ENCODE data around the gene NXN.
A peak's percentile ranks its signal among the peaks of the same experiment; 100 is the strongest.
"Not testable (repeated sequence)": the region's sequence is repeated elsewhere in the genome, so short reads cannot be mapped to it uniquely, and the experiment has no call there.

NXN gene

DNA sequence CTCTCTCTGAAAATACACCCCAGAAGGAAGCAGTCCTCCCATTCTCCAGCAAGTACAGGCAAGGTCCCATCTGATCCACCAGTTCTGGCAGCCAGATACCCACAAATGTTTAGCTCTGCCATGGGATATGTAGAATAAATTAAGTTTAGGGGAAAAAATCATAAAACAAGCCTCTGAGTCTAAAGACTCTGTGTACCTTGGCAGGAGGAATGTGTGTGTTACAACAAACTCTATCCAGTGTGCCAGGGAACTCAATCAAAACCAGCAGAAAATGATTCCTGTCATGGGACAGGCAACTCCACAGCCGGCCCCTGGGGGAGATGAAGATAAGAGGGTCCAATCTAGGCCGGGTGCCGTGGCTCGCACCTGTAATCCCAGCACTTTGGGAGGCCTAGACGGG is 124.0 kb downstream of the NXN start:
- DNase-seq = no peak

DNA sequence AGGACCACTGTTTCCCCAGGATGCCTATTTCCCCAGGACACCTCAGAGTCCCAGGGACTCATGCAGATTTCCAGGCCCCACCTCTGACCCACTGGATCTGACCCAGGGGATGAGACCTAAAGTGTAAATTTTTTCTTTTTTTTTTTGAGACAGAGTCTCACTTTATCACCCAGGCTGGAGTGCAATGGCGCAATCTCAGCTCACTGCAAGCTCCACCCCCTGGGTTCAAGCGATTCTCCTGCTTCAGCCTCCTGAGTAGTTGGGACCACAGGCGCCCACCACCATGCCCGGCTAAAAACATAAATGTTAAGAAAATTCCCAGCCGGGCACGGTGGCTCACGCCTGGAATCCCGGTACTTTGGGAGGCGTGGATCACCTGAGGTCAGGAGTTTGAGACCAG is 126.7 kb downstream of the NXN start:
- DNase-seq = not testable (repeated sequence)

DNA sequence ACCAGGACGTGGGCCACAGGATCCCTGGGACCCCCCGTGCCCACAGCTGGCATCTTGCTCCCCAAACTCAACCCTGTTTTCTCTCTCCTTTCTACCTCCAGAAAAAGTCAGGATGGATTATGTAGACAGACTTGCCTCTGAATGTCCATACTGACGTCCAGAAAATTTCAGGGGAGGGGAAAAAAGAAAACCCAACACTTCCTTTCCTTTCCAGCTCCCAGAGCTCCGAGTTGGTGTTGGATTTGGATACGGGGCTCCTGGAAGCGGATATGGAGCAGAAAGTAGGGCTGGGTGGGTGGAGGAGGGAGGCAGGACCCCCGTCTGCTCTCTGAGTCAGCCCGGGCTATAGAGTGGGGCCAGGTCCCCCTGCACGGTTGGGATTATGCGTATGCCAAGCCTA is 127.2 kb downstream of the NXN start:
- DNase-seq = no peak

DNA sequence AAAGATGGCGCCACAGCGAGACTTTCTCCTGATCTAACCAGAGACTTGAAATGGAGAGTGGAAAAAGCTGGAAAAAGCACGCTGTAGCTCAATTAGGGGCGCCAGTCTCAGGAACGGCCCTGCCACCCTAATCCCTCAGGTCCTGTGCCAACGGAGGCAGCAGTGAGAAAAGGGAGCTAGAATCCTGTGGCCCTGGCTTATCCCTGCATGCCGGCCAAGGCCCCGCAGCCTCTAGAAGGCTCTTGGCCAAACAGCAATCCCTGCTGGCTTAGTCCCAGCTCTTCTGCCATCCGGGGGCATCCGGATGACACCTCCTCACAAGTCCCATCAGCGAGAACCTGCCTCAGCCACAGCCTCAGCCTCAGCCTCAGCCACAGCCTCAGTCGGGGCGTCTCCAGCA is 127.7 kb downstream of the NXN start:
- no peak for DNase-seq

DNA sequence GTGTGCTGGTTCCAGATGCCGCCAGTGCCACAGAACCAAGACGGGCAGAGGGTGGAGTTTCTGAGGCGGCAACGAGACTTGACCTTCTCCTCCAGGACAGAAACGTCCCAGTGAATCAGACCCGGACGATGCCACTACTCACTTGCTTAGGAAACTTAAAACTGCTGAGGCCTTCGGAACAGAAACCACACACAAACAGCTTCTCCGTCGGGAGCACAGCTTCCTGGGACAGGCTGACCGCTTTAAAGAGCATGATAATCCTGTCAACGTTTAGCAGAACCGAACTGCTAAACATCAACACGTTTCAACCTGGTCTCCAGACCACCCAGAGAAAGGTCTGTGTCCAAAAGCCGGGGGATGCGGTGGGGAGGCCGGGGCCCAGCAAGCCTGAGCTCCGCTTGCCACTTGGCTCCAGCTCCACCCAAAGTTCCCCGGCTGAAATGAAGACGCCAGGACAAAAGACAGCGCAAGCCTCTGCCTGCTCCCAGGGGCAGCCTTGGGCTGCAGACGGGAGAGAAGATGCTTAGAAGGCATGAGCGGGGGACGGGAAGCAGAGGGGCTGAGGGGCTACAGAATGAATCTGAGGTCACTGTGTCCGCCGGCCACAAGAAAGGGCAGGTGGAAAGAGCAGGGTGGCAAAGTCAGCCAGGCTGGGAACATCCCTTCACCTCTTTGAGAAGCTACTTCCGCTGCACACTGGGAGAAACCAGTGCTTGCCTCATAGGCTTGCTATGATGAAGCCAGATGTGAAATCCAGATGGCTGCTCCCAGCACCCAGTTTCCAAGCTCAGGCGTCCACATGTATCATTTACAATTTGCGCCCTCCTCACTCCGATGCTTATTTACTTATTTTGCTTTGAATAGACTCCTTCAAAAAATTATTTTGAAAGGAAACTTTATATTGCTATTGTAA is 128.5 kb downstream of the NXN start:
- DNase-seq = peak; percentile 60

DNA sequence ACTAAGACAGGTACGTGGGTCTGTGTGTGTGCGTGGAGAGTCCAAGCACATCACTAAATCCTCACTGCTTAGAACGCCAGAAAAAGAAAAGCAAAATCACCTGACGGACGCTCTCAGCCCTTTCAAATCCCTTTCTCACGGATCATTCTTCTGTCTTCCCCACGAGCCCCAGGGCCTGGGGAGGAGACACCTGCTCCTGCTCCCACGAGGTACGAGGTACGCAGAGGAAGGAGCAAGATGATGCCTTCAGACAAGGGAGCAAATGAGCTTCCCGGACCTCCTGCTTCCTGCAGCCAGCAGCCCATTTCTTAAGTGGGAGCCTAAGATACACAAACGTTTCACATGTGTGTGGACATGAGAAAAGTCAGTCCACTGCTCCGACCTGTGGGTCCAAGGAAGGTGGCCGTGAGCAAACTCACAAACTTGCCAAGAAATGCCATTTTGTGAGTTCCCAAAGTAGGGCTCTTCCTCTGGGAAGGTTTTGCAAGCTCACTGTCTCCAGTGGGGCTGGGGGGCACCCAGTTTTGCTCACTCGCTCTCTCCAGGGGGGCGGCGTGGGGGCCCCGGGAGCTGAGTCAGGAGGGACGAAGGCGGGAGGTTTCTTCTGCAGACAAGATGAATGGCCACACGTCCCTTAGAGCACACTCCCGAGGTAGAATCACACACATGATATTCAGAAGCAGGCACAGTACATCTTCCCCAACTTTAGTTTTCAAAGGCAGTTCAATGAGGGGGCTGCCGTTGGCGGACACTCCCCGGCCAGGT is 129.3 kb downstream of the NXN start:
- no peak for DNase-seq

DNA sequence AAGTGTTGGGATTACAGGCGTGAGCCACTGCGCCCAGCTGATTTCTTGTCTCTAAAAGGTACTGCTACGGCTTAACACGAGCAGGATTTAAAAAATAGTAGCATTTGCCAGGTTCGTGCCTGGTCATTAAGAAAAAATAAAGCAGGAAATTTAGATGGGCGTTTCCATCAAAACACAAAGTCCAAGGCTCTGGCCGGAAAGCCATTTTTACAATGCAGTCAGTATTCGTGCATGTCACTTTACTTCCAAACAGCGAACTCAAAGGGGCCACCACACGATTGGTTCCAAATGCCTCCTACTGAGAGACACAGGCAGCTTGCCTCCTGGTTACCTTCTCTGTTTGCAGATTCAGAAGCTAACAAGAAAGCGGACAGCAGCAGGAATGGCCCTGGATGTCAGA is 131.2 kb downstream of the NXN start:
- DNase-seq = no peak

DNA sequence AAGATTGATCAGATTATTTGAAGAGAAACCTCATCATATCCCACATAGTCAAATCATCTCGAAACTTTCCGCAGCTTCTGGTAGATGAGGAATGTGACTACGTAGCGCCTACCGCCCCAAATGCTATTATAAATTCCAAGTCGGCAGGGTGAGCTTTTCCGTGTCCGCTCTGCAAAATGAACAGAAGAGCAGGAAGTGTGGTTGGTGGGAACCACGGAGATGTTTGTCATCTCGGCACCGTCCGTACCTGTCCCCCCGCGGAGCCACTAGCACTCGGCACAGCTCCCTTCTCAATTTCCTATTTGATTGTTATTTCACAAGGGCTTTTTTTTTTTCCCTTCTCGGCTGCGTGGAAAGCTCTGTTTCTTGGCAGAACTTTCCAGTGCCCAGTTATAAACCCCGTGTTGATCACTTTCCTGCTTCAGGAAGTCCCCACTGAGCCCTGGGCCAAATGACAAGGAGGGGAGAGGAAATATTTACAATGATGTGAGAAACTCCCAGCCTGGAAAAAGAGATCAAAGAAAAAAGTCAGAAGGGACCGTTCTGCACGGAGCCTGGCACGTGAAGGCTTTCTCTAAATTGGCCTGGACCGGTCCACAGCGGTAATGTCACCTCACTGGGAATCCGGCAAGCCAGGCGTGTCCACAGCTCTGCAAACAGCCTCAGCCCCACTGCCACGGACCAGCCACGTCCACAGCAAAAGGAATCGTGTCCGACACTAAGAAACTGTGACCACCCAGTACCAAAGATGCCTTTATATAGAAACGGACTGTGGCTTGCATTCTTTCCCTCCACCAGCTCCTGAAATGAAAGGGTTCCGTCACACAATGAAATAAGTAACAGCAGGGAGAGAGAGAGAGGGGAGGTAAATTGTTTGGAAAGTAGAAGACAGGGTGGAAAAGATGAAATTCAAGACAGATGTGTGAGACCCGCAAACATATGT is 132.4 kb downstream of the NXN start:
- no peak for DNase-seq

DNA sequence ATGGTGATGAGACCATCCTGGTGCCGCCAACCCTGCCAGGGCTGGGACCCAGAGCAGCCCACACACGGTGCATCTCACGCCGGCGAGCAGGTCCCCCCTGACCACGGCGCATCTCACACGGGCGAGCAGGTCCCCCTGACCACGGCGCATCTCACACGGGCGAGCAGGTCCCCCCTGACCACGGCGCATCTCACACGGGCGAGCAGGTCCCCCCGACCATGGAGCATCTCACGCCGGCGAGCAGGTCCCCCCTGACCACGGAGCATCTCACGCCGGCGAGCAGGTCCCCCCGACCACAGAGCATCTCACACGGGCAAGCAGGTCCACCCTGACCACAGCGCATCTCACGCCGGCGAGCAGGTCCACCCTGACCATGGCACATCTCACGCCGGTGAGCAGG is 138.3 kb downstream of the NXN start:
- DNase-seq = no peak

DNA sequence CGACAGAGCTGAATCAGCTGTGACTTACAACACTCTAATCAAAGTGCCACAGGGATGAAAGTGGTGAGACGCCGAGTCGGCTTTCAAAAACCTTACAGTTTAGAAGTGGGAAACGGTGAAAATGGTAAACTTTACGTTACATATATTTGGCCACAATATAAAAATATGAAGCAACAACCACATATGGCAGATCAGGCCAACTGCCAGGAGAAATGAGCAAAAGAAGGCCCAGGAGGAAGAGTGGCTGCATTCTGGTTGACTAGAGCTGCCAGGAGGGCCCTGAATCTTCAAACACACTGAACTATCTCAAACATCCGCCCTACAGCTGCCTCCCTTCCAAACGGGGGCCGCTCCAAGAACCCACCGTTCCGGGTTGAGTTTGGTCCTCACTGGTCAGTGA is 141.1 kb downstream of the NXN start:
- no peak for DNase-seq

DNA sequence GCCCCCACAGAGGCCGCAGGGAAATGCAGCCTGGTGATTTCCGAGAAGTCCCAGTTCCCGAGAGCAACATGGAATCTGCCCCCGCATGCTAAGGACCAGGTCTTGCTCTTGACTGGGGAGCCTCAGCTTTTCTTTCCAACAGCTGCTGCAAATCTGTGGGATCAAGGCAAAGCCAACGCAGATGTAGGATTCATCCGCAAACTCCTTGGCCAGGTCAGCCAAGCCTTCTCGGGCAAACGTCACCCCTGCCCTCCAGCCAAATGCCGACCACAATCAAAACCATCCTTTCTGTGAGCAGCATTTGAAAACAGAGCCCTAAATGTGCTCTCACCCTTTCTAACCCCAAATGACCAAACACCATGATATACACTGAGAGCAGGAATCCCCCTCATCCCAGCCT is 143.4 kb downstream of the NXN start:
- no peak for DNase-seq

DNA sequence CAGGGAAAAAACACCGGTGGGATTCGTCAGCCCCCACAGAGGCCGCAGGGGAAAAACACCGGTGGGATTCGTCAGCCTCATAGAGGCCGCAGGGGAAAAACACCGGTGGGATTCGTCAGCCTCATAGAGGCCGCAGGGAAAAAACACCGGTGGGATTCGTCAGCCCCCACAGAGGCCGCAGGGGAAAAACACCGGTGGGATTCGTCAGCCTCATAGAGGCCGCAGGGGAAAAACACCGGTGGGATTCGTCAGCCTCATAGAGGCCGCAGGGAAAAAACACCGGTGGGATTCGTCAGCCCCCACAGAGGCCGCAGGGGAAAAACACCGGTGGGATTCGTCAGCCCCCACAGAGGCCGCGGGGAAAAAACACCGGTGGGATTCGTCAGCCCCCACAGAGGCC is 143.9 kb downstream of the NXN start:
- DNase-seq = not testable (repeated sequence)

DNA sequence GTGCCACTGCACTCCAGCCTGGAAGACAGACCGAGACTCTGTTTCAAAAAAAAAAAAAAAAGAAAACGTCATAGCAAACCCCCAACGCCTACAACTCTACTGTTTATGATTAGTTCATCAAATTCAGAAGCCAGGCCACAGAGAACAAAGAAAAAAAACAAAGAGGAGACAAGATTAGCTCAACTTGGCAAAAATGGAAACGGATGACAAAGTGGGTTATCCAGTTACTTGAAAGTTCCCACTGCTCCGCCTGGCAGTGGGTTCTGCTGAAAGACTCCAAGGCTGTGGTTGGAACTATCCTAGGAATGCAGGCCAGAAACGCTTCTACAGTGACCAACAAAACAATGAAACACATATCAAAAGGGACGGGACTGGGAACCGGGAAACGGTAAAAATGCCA is 144.3 kb downstream of the NXN start:
- peak; percentile 90 for DNase-seq

DNA sequence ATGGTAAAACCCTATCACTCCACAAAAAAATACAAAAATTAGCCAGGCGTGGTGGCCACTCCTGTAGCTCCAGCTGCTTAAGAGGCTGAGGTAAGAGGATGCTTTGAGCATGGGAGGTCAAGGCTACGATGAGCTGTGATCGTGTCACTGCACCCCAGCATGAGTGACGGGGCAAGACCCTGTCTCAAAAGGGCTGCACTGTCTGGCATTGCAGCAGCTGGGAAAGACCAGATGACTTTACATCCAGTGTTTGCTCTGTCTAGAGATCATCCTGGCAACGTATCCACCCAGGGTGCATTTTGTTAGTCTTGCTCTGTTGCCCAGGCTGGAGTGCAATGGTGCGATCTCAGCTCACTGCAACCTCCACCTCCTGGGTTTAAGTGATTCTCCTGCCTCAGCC is 145.4 kb downstream of the NXN start:
- no peak for DNase-seq

DNA sequence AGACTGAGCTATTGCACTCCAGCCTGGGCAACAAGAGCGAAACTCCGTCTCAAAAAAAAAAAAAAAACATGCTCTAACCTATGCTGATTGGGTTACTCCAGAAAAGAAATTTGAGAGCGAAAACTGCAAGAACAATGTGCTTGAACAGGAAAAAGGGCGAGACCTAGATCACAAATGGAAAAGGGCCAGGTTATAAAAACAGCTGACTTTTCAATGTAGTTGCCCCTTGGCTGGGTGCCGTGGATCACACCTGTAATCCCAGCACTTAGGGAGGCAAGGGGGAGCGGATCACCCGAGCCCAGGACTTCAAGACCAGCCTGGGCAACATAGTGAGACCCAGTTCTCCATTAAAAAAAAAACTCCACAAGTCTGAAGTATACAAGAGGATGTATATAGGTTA is 148.6 kb downstream of the NXN start:
- no peak for DNase-seq

DNA sequence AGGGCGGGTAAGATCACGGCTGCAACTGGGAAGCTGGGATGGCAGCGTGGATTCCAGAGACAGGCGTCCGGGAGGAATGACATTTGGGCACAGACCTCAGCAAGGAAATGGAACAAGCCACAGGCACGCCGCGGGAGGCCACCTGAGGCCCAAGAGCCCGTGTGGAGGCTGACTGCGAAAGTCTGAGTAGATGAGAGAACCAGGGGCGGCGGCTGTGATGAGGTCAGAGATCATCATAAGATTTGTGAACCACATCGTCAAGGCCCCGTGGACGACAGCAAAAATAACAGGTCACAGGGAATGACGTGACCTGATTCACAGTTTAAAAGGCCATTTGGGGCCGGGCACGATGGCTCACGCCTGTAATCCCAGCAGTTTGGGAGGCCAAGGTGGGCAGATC is 149.2 kb downstream of the NXN start:
- DNase-seq = no peak

DNA sequence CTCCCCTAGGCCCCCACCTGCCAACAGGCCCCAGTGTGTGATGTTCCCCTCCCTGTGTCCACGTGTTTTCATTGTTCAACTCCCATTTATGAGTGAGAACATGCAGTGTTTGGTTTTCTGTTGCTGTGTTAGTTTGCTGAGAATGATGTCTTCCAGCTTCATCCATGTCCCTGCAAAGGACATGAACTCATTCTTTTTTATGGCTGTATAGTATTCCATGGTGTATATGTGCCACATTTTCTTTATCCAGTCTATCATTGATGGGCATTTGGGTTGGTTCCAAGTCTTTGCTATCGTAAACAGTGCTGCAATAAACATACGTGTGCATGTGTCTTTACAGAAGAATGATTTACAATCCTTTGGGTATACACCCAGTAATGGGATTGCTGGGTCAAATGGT is 150.0 kb downstream of the NXN start:
- DNase-seq = not testable (repeated sequence)

DNA sequence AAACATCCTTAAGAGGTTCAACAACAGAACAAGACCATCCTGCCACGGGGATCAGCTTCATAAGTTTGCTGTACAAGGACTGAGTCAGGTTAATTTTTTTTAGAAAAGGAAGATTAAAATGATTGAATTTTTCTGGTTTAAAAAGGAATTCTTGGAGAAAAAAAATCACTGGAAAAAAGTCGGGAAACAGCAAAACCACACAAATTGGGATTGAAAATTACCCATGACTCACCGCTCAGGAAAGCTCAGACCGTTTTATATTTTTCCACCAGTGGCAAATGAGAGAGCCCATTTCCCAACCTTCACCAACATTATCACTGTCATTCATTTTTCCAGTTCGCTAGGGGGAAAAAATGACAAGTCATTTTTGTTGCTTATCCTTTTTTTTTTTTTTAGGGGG is 150.8 kb downstream of the NXN start:
- no peak for DNase-seq

DNA sequence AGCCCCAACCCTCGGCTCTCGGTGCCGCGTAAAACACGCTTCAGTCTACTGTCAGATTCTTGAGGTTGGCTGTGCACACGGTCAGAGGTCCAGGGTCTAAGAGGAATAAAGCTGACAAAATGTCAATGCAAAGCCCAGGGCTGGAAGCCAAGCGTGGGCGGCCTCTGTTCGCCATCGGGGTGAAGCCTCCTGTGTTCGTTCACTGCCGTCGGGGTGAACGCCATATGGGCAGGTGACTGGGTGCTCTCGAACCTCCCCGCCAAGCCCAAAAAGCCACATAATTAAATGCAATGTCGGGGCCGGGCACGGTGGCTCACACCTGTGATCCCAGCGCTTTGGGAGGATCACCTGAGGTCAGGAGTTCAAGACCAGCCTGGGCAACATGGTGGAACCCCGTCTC is 152.8 kb downstream of the NXN start:
- DNase-seq = no peak

DNA sequence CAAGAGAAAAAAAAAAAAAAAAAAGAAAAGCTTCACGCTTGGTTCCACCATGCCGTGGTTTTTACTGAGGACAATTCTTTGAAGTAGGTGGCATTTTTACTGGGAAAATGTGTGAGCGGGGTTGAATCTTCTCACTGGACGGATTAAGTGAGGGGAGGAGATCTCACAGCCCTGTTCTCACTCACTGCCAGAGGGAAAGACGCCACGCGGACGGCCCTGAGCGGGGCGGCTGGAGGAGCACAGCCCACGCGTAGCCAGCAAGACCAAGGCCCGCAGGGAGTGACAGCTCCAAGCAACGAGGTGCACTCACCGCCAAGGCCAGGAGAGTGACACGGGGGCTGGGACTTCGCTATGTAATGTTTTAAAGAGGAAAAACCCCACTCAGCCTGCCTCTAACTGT is 154.4 kb downstream of the NXN start:
- DNase-seq = no peak

DNA sequence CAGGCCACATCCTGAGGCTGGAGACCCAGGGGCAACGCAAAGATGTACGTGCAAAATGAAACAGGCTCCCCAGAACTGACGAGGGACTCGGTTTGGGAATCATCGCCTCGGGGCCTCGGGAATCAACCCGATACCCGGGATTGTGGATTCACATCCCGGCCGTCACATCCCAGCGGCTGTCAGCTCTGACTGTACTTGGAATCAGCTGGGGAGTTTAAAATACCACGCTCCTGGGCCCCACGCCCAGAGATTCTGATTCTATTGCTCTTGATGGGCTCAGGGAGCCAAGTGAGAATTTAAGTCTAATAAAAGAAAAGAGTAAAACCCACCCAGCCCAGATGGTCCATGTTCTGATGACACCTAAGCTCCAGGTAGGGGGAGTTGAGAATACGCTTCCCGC is 155.2 kb downstream of the NXN start:
- DNase-seq = no peak

DNA sequence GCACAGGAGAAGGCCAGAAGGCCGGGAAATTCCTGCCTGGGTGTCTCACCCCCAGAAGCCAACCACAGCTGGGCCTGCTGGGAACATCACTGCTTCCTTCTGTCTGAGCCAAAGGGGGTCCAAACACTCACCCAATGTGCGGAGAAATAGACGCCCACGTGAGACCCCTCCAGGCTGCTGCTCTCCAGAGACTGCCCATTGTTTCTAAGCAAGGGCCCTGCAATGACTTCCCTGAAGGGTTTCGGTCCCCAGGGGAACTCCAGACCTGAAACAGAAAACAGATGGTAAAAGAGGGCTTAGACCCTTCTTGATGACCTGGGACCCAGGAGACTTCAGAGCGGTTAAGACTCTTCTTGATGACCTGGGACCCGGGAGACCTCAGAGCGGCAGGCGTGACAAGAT is 156.1 kb downstream of the NXN start:
- no peak for DNase-seq

DNA sequence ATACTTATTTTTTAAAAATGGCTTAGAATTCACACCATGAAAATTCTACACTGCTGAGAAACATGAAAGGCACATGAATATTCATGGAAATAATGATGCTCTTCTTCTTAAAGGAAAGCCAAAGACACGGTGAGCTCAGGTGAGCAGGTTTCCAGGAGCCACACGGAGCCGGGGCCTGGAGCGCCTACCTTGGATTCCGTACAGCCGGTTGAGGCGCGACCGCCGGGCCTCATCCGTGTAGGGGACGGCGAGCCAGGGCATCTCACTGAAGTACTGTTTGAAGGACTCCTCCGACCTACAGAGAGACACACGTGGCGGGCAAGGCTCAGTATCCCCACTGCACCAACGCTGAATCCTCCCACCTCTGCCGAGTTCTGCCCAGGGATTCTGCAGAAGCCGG is 160.3 kb downstream of the NXN start:
- no peak for DNase-seq

Data from HCEC 1CT (cell line).